ENCODE measurements around the gene LGR4. TPM values are rescaled to one million over a fixed set of nuclear protein-coding genes. Genes with fewer than 3 reads are reported as not detected.

LGR4 gene
- total RNA-seq, 3 donors from 2014 or later = 81.9 to 185 (median 104) TPM

DNA sequence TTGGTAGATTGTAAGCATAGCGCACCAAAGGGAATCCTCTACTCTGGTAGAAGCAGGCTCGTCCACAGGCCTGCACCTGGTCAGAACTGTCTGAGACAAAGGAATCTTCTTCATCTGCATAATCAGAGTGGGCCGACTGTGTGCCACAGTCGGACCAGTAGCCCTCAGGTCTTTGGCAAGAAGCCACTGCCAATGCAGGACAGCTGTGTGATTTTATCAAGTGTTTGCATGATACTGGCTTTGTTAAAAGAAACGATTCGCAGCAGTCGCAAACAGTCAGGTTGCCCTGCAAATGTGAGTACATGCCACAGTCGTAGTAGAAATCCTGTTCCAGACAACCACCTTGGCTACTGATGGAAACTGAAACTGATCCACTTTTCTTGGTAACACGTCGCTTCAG lies 104.7 kb downstream of the LGR4 start:
- no peaks in the 10 kb centered on the region for H3K9me3 ChIP-seq
- no peaks in the 10 kb centered on the region for H3K4me1 ChIP-seq (ENCODE audit: low read depth)
- intact Hi-C loops (cut with DNase I, micrococcal nuclease) = no loop called here
- TF ChIP-seq, protein P1, sequence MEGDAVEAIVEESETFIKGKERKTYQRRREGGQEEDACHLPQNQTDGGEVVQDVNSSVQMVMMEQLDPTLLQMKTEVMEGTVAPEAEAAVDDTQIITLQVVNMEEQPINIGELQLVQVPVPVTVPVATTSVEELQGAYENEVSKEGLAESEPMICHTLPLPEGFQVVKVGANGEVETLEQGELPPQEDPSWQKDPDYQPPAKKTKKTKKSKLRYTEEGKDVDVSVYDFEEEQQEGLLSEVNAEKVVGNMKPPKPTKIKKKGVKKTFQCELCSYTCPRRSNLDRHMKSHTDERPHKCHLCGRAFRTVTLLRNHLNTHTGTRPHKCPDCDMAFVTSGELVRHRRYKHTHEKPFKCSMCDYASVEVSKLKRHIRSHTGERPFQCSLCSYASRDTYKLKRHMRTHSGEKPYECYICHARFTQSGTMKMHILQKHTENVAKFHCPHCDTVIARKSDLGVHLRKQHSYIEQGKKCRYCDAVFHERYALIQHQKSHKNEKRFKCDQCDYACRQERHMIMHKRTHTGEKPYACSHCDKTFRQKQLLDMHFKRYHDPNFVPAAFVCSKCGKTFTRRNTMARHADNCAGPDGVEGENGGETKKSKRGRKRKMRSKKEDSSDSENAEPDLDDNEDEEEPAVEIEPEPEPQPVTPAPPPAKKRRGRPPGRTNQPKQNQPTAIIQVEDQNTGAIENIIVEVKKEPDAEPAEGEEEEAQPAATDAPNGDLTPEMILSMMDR (IDR thresholded peaks at IDR 0.05) = no peak
- H3K4me3 ChIP-seq = no peak overlapping the region
- DNase-seq (no peak), ATAC-seq (no peak)
- no peaks in the 10 kb centered on the region for H3K36me3 ChIP-seq (ENCODE audit: low read depth)

DNA sequence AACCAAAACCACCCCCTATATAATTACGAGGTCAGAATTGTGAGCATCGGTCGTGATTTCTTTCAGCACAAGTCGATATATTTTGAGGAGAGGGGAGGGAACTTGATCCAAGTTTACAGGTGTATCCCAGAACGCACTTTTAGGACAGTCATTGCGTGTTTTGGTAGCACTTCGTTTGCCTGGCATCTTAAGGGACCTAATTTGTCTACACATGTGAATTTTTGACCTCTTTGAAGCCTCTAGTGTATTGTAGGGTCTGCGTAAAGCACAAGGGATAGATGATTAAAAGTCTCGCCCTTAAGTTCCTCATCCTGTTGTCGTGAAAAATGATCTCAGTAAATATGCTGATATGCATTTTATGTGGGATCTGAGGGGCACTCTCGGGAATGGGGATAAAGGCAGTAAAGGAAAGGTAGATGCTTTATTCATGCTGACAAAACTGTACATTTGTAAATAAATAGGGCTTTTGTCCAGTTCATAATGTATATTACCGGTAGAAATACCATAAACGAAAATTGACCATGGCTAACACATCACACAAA lies 108.9 kb downstream of the LGR4 start:
- H3K36me3 ChIP-seq (ENCODE audit: low read depth) = no peaks in the 10 kb centered on the region
- no peak for DNase-seq
- TF ChIP-seq, protein P1 (IDR thresholded peaks at IDR 0.05) = no peak
- H3K4me1 ChIP-seq (ENCODE audit: low read depth) = no peaks in the 10 kb centered on the region
- intact Hi-C loops (cut with DNase I, micrococcal nuclease) = no loop called here
- ATAC-seq = no peak
- no peak overlapping the region for H3K4me3 ChIP-seq
- H3K9me3 ChIP-seq = no peaks in the 10 kb centered on the region

DNA sequence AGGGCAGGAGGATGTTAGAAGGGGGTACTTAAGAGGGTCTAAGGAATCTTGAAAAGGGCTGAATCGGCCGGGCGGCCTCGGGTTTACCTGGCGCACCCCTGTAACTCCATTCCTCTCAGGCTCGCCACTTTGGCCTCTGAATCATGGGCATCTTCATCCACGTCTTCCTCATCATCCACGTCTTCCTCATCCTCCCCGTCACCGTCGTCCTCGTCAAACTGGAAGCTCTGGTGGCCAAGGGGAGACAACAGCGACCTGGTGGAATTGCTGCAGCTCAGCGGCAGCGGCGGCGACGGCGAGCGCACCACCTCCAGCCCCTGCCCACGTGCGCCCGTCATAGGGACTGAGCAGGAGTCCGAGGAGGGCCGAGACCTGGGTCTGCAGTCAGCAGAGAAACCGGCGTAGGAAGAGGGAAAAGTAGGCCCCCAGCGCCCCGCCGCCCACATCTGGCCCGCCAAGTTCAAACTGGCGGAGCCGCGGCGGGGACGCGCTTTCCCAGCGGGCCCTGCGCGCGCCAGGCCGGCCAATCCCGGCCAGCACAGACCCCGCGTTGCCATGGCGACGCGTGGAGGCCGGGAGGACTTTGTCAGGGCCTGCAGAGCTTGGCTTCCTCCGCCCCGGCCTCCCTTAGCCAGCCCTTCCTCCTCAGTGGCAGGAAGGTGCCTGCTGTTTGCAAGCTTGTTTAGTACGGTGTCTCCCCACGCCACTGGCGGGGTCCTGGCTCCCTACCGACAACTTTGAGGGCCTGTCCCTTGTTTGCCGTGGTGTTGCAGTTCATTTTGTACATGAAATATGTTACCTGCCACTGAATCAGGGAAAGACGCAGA lies 109.6 kb downstream of the LGR4 start, which contains the start of gene CCDC34:
CCDC34 (minus strand) TSS at position 467 of the 827 bp plus-strand sequence; CDS start at position 446, 21 bp downstream.
- Histone ChIP-seq H3K4me1 (ENCODE audit: low read depth) (no peaks in the 10 kb centered on the region), H3K4me3 (peak within 1 kb of the TSS; percentile 25), H3K9me3 (no peaks in the 10 kb centered on the region), H3K36me3 (ENCODE audit: low read depth) (no peaks in the 10 kb centered on the region)
- intact Hi-C loops (cut with DNase I, micrococcal nuclease) = no loop called here
- TF ChIP-seq, protein P1 (IDR thresholded peaks at IDR 0.05) = no peak
- peak; percentile 99 for ATAC-seq
- DNase-seq = peak; percentile 90 to 94 (median 94)

DNA sequence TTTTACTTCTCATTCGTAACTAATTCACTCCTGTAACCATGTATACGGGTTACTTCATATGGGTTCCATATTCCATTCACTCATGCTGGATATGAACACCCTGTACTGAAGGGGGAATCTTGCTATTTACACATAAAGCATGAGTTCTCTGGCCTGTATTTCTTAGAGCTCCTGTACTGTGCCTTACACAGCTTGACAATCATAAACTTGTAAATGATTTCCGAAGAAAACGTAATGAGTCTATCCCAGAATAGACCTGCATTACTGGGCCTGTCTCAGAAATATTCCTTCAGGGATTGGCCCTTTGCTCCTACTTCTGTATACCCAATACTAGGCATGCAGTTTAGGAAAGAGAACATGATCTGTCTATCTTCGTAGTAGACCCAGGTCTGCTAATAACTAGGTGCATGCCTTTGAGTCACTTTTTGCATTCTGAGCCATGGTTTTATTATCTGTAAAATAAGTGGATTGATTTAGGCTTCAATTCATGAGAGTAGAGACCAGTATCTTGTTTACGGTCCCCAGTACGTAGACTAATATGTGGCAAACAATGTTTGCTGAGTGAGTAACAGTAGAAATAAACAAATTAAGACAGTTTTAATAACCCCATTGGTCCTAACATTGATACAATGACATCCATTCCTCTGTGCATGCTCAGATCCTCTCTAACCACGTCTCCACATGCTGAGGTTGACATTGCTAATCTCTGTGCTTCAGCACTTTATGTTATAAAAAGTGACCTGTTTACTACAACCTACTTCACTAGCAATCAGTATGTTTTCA lies 110.8 kb downstream of the LGR4 start:
- H3K9me3 ChIP-seq = no peaks in the 10 kb centered on the region
- intact Hi-C loops (cut with DNase I, micrococcal nuclease) = no loop called here
- H3K4me1 ChIP-seq (ENCODE audit: low read depth) = peaks cover 6% of the 10 kb centered on the region
- no peak for DNase-seq
- peak; percentile 46 for ATAC-seq
- no peak overlapping the region for H3K4me3 ChIP-seq
- TF ChIP-seq, protein P1 (IDR thresholded peaks at IDR 0.05) = no peak
- no peaks in the 10 kb centered on the region for H3K36me3 ChIP-seq (ENCODE audit: low read depth)

DNA sequence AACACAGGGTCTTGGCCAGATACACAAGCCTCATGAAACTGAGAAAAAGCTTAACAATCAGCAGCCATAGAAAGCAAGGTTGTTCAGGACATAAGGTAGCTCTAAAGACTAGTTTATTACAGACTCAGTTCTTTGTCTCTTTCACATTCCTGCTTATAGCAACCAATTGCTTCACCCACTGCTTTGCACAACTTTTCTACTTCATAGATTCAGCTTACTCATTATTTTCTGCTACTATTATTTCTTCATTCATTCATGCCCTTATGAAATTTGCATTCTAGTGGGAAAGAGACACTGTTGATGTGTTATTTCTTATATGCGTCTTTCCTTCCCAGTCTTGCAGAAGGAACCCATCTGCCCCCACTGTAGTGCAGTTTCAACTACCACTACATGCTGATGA lies 114.3 kb downstream of the LGR4 start:
- TF ChIP-seq, protein P1 (IDR thresholded peaks at IDR 0.05) = no peak
- Histone ChIP-seq H3K4me1 (ENCODE audit: low read depth) (peaks cover 6% of the 10 kb centered on the region), H3K36me3 (ENCODE audit: low read depth) (no peaks in the 10 kb centered on the region), H3K9me3 (no peaks in the 10 kb centered on the region), H3K4me3 (no peak overlapping the region)
- intact Hi-C loops (cut with DNase I, micrococcal nuclease) = no loop called here
- ATAC-seq (no peak), DNase-seq (no peak)

Measured in mucosa of descending colon (tissue), 3 donors.